ENCODE data around the gene FNDC11. TPM values are rescaled to one million over a fixed set of nuclear protein-coding genes. Genes with fewer than 3 reads are reported as not detected.
A peak's percentile ranks its signal among the peaks of the same experiment; 100 is the strongest.

The FNDC11 gene
- total and polyA plus RNA-seq, 2 donors: 1.1 to 1.2 TPM

GRCh38 chr20:63521602-63522001, 32.4 kb upstream of the FNDC11 start:
- peaks cover 3 to 14% of the 10 kb centered on the region in 2 donors for H3K36me3 ChIP-seq (ENCODE audit: control insufficient read depth in 2 of 2, insufficient read depth in 2 of 2, low read length in 1 of 2)
- DNase-seq (ENCODE audit: low read depth in 6 of 9, low spot score in 9 of 9): no peak
- 84% methylated on average over 23 of the region's 23 CpGs for WGBS
- no peak overlapping the region for H3K27ac ChIP-seq (ENCODE audit: low read depth in 1 of 2, low read length in 1 of 2)
- H3K9me3 ChIP-seq (ENCODE audit: control insufficient read depth in 2 of 2, insufficient read depth in 1 of 2, low read length in 1 of 2): peaks cover 2 to 17% of the 10 kb centered on the region in 2 donors
- H3K27me3 ChIP-seq (ENCODE audit: control insufficient read depth in 2 of 2, insufficient read depth in 1 of 2, low read length in 1 of 2): peaks cover 20 to 35% of the 10 kb centered on the region in 2 donors
- H3K4me1 ChIP-seq (ENCODE audit: control insufficient read depth in 2 of 2, insufficient read depth in 2 of 2, low read length in 2 of 2): peaks cover 14 to 24% of the 10 kb centered on the region in 2 donors
- peak overlapping the region; percentile 70 to 95 for H3K4me3 ChIP-seq (ENCODE audit: low read length in 2 of 2)

- DNase-seq (ENCODE audit: low read depth in 6 of 9, low spot score in 9 of 9): no peak
- H3K4me3 ChIP-seq (ENCODE audit: low read length in 2 of 2): no peak overlapping the region
- H3K9me3 ChIP-seq (ENCODE audit: control insufficient read depth in 2 of 2, insufficient read depth in 1 of 2, low read length in 1 of 2): peaks cover 2 to 17% of the 10 kb centered on the region in 2 donors
- H3K36me3 ChIP-seq (ENCODE audit: control insufficient read depth in 2 of 2, insufficient read depth in 2 of 2, low read length in 1 of 2): peaks cover 3 to 14% of the 10 kb centered on the region in 2 donors
- peaks cover 14 to 24% of the 10 kb centered on the region in 2 donors for H3K4me1 ChIP-seq (ENCODE audit: control insufficient read depth in 2 of 2, insufficient read depth in 2 of 2, low read length in 2 of 2)
- H3K27me3 ChIP-seq (ENCODE audit: control insufficient read depth in 2 of 2, insufficient read depth in 1 of 2, low read length in 1 of 2): peaks cover 20 to 30% of the 10 kb centered on the region in 2 donors
- no peak overlapping the region for H3K27ac ChIP-seq (ENCODE audit: low read depth in 1 of 2, low read length in 1 of 2)
- WGBS: 90% methylated on average over 13 of the region's 13 CpGs
Measured at GRCh38 chr20:63522091-63522868, 31.7 kb upstream of the FNDC11 start.

- DNase-seq (ENCODE audit: low read depth in 6 of 9, low spot score in 9 of 9): no peak
- no peak overlapping the region for H3K4me3 ChIP-seq (ENCODE audit: low read length in 2 of 2)
- peaks cover 2 to 17% of the 10 kb centered on the region in 2 donors for H3K9me3 ChIP-seq (ENCODE audit: control insufficient read depth in 2 of 2, insufficient read depth in 1 of 2, low read length in 1 of 2)
- peaks cover 14 to 24% of the 10 kb centered on the region in 2 donors for H3K4me1 ChIP-seq (ENCODE audit: control insufficient read depth in 2 of 2, insufficient read depth in 2 of 2, low read length in 2 of 2)
- 93% methylated on average over 11 of the region's 11 CpGs for WGBS
- peaks cover 3 to 14% of the 10 kb centered on the region in 2 donors for H3K36me3 ChIP-seq (ENCODE audit: control insufficient read depth in 2 of 2, insufficient read depth in 2 of 2, low read length in 1 of 2)
- H3K27ac ChIP-seq (ENCODE audit: low read depth in 1 of 2, low read length in 1 of 2): no peak overlapping the region
- H3K27me3 ChIP-seq (ENCODE audit: control insufficient read depth in 2 of 2, insufficient read depth in 1 of 2, low read length in 1 of 2): peaks cover 18 to 23% of the 10 kb centered on the region in 2 donors
Measured at GRCh38 chr20:63522981-63523611, 30.9 kb upstream of the FNDC11 start.

- H3K4me1 ChIP-seq (ENCODE audit: control insufficient read depth in 2 of 2, insufficient read depth in 2 of 2, low read length in 2 of 2): peaks cover 9 to 13% of the 10 kb centered on the region in 2 donors
- peaks cover 0 to 14% of the 10 kb centered on the region in 2 donors for H3K27me3 ChIP-seq (ENCODE audit: control insufficient read depth in 2 of 2, insufficient read depth in 1 of 2, low read length in 1 of 2)
- no peak overlapping the region for H3K27ac ChIP-seq (ENCODE audit: low read depth in 1 of 2, low read length in 1 of 2)
- 90% methylated on average over 3 of the region's 3 CpGs for WGBS
- DNase-seq (ENCODE audit: low read depth in 6 of 9, low spot score in 9 of 9): no peak
- peaks cover 2 to 17% of the 10 kb centered on the region in 2 donors for H3K9me3 ChIP-seq (ENCODE audit: control insufficient read depth in 2 of 2, insufficient read depth in 1 of 2, low read length in 1 of 2)
- H3K36me3 ChIP-seq (ENCODE audit: control insufficient read depth in 2 of 2, insufficient read depth in 2 of 2, low read length in 1 of 2): peaks cover 3 to 14% of the 10 kb centered on the region in 2 donors
- H3K4me3 ChIP-seq (ENCODE audit: low read length in 2 of 2): no peak overlapping the region
Measured at GRCh38 chr20:63525185-63525584, 28.8 kb upstream of the FNDC11 start.

GRCh38 chr20:63525971-63526370, 28.0 kb upstream of the FNDC11 start:
- Histone ChIP-seq H3K27me3 (ENCODE audit: control insufficient read depth in 2 of 2, insufficient read depth in 1 of 2, low read length in 1 of 2) (peaks cover 0 to 17% of the 10 kb centered on the region in 2 donors), H3K9me3 (ENCODE audit: control insufficient read depth in 2 of 2, insufficient read depth in 1 of 2, low read length in 1 of 2) (peaks cover 2 to 17% of the 10 kb centered on the region in 2 donors), H3K4me3 (ENCODE audit: low read length in 2 of 2) (no peak overlapping the region), H3K4me1 (ENCODE audit: control insufficient read depth in 2 of 2, insufficient read depth in 2 of 2, low read length in 2 of 2) (peaks cover 9 to 12% of the 10 kb centered on the region in 2 donors), H3K27ac (ENCODE audit: low read depth in 1 of 2, low read length in 1 of 2) (no peak overlapping the region), H3K36me3 (ENCODE audit: control insufficient read depth in 2 of 2, insufficient read depth in 2 of 2, low read length in 1 of 2) (peaks cover 3 to 14% of the 10 kb centered on the region in 2 donors)
- WGBS: 17% methylated on average over 2 of the region's 2 CpGs
- no peak for DNase-seq (ENCODE audit: low read depth in 6 of 9, low spot score in 9 of 9)

GRCh38 chr20:63527184-63527583, 26.8 kb upstream of the FNDC11 start:
- H3K9me3 ChIP-seq (ENCODE audit: control insufficient read depth in 2 of 2, insufficient read depth in 1 of 2, low read length in 1 of 2): peaks cover 2 to 20% of the 10 kb centered on the region in 2 donors
- H3K27ac ChIP-seq (ENCODE audit: low read depth in 1 of 2, low read length in 1 of 2): no peak overlapping the region
- peaks cover under 1 to 3% of the 10 kb centered on the region in 2 donors for H3K4me1 ChIP-seq (ENCODE audit: control insufficient read depth in 2 of 2, insufficient read depth in 2 of 2, low read length in 2 of 2)
- H3K27me3 ChIP-seq (ENCODE audit: control insufficient read depth in 2 of 2, insufficient read depth in 1 of 2, low read length in 1 of 2): peaks cover 0 to 17% of the 10 kb centered on the region in 2 donors
- no peak overlapping the region for H3K4me3 ChIP-seq (ENCODE audit: low read length in 2 of 2)
- WGBS: 96% methylated on average over 9 of the region's 9 CpGs
- no peak for DNase-seq (ENCODE audit: low read depth in 6 of 9, low spot score in 9 of 9)
- peaks cover 3 to 10% of the 10 kb centered on the region in 2 donors for H3K36me3 ChIP-seq (ENCODE audit: control insufficient read depth in 2 of 2, insufficient read depth in 2 of 2, low read length in 1 of 2)

GRCh38 chr20:63529180-63529860, 24.6 kb upstream of the FNDC11 start:
- 96% methylated on average over 27 of the region's 27 CpGs for WGBS
- Histone ChIP-seq H3K9me3 (ENCODE audit: control insufficient read depth in 2 of 2, insufficient read depth in 1 of 2, low read length in 1 of 2) (peaks cover 0 to 3% of the 10 kb centered on the region in 2 donors), H3K27ac (ENCODE audit: low read depth in 1 of 2, low read length in 1 of 2) (no peak overlapping the region), H3K4me3 (ENCODE audit: low read length in 2 of 2) (no peak overlapping the region), H3K36me3 (ENCODE audit: control insufficient read depth in 2 of 2, insufficient read depth in 2 of 2, low read length in 1 of 2) (no peaks in the 10 kb centered on the region), H3K4me1 (ENCODE audit: control insufficient read depth in 2 of 2, insufficient read depth in 2 of 2, low read length in 2 of 2) (no peaks in the 10 kb centered on the region), H3K27me3 (ENCODE audit: control insufficient read depth in 2 of 2, insufficient read depth in 1 of 2, low read length in 1 of 2) (peaks cover 0 to 24% of the 10 kb centered on the region in 2 donors)
- no peak for DNase-seq (ENCODE audit: low read depth in 6 of 9, low spot score in 9 of 9)

GRCh38 chr20:63529861-63530787, 23.8 kb upstream of the FNDC11 start:
- no peaks in the 10 kb centered on the region for H3K36me3 ChIP-seq (ENCODE audit: control insufficient read depth in 2 of 2, insufficient read depth in 2 of 2, low read length in 1 of 2)
- no peak overlapping the region for H3K27ac ChIP-seq (ENCODE audit: low read depth in 1 of 2, low read length in 1 of 2)
- peaks cover 0 to 31% of the 10 kb centered on the region in 2 donors for H3K27me3 ChIP-seq (ENCODE audit: control insufficient read depth in 2 of 2, insufficient read depth in 1 of 2, low read length in 1 of 2)
- peaks cover 0 to 3% of the 10 kb centered on the region in 2 donors for H3K9me3 ChIP-seq (ENCODE audit: control insufficient read depth in 2 of 2, insufficient read depth in 1 of 2, low read length in 1 of 2)
- no peaks in the 10 kb centered on the region for H3K4me1 ChIP-seq (ENCODE audit: control insufficient read depth in 2 of 2, insufficient read depth in 2 of 2, low read length in 2 of 2)
- WGBS: 88% methylated on average over 39 of the region's 39 CpGs
- no peak for DNase-seq (ENCODE audit: low read depth in 6 of 9, low spot score in 9 of 9)
- no peak overlapping the region for H3K4me3 ChIP-seq (ENCODE audit: low read length in 2 of 2)
